NT2/D1 (cell line): ENCODE data around the gene TTC3.

Source experiments
- SUZ12 ChIP-seq: IDR thresholded peaks from 2 replicates; pipeline ENCODE4 v1.6.1; 2011; ENCODE audit not compliant: insufficient read length, insufficient read depth; ENCODE audit errors: extremely low read depth
- YY1 ChIP-seq: IDR thresholded peaks from 2 replicates; pipeline ENCODE4 v1.6.1; 2011; ENCODE audit not compliant: insufficient read length, insufficient read depth
- ZNF274 ChIP-seq: IDR thresholded peaks from 2 replicates; pipeline ENCODE4 v1.6.1; 2011; ENCODE audit warnings: mild to moderate bottlenecking, low read depth, low read length

- no peak for TF ChIP-seq ZNF274
- no peak for TF ChIP-seq YY1
- no peak for TF ChIP-seq SUZ12
Measured at GRCh38 chr21:37101384-37101783, 28.3 kb downstream of the TTC3 start.
